ENCODE data around the gene BASP1.

Gene BASP1

DNA sequence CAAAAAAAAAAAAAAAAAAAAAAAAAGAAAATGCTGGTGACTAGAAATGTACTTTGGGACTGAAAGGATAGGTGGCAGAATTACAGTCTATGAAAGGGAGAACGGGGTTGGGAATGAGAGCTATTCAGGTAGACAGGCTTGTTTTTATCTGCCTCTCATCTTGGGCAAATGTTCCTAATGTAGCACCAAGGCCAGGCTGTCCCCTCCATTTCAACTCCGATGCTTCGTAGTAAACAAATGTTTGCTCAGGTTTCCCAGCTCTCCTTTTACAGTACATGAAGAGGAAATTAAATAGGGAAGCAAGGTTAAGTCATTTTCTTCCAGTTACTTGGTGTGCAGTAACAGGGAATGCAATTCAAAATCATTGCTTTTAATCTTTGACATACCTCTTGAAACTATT lies 4.4 kb upstream of the BASP1 start:
- Histone ChIP-seq H3K27ac (replicated peaks; ENCODE audit: low read length) (no peak overlapping the region), H3K4me3 (ENCODE audit: low read length in 2 of 2) (no peak overlapping the region), H3K23ac (ENCODE audit: low read depth, low read length, poor library complexity) (no peak overlapping the region), H4K91ac (ENCODE audit: low read depth, low read length, poor library complexity) (no peak overlapping the region), H2BK5ac (ENCODE audit: low read length) (no peak overlapping the region), H3K14ac (ENCODE audit: low read length) (no peak overlapping the region), H4K8ac (ENCODE audit: low read depth, low read length) (no peak overlapping the region), H2AK5ac (ENCODE audit: low read depth, low read length) (no peak overlapping the region), H3K9me3 (replicated peaks in 1 of 2; ENCODE audit: control insufficient read depth in 2 of 2, insufficient read depth in 1 of 2, low read depth in 1 of 2, low read length in 2 of 2) (peaks cover 0 to 2% of the 10 kb centered on the region in 2 donors), H2BK12ac (ENCODE audit: low read length) (no peak overlapping the region), H2BK15ac (ENCODE audit: low read length) (no peak overlapping the region), H2BK120ac (ENCODE audit: low read depth, low read length) (no peak overlapping the region), H3K4ac (ENCODE audit: low read length) (no peak overlapping the region), H2AFZ (ENCODE audit: low read length) (no peak overlapping the region), H3K4me1 (ENCODE audit: control insufficient read depth in 2 of 2, insufficient read depth in 1 of 2, low read depth in 1 of 2, low read length in 2 of 2) (peaks cover 2 to 7% of the 10 kb centered on the region in 2 donors), H3K27me3 (ENCODE audit: control insufficient read depth in 3 of 3, insufficient read depth in 3 of 3, low read depth in 1 of 3, low read length in 3 of 3) (no peaks in the 10 kb centered on the region), H3K9ac (ENCODE audit: low read depth, low read length, poor library complexity) (no peak overlapping the region), H3K18ac (ENCODE audit: low read length) (no peak overlapping the region), H3K4me2 (ENCODE audit: insufficient read depth, low read length, poor library complexity, severe bottlenecking) (no peak overlapping the region), H3K36me3 (replicated peaks in 1 of 2; ENCODE audit: control insufficient read depth in 2 of 2, insufficient read depth in 2 of 2, low read length in 2 of 2) (no peaks in the 10 kb centered on the region), H3K79me1 (ENCODE audit: low read depth, low read length) (no peaks in the 10 kb centered on the region)
- no CpG with 5 or more reads among the region's 3 CpGs for WGBS, 2 donors (ENCODE audit: extremely low coverage in 2 of 2, insufficient read length in 2 of 2, insufficient replicate concordance in 1 of 2)
- no peak for DNase-seq (ENCODE audit: low spot score)

DNA sequence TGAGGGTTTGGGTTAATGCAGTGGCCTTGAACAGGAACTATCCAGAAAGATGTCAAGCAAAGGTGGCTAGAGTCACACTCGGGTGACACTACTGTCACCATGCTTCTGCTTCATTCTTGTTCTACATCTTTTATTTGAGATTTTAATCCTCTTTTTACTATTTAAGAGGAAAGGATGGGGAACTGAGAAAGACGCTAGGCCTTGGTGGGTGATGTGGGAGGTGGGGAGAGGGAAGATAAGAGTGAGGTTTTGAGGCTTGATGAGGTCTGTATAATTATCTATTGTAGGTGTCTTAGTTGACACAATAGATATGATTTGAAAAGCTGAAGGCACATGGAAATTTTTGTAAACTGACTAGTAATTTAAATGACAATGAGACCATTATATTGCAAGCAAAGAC lies 3.5 kb upstream of the BASP1 start:
- no CpG with 5 or more reads among the region's 2 CpGs for WGBS, 2 donors (ENCODE audit: extremely low coverage in 2 of 2, insufficient read length in 2 of 2, insufficient replicate concordance in 1 of 2)
- no peak overlapping the region for H3K27ac ChIP-seq (replicated peaks; ENCODE audit: low read length)

DNA sequence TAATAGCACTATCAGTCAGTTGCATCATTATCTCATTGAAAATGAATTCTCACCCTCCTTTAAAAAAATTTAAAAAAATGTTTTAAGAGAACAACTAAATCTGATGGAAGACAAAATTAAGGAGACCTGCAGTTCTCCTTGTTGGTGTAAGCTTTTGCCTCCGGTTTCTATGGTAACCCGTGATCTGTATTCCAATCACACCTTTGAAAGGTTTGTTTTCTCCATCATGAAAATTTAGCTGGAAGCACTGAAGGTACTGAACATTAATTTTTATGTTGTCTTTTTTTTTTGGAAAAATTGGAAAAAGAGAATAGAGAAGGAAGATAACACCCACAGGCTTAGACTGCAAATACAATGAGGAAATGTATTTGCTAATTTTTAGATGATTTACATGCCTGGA lies 2.5 kb upstream of the BASP1 start:
- Histone ChIP-seq H2AK5ac (ENCODE audit: low read depth, low read length) (no peak overlapping the region), H2BK12ac (ENCODE audit: low read length) (no peak overlapping the region), H3K4me3 (ENCODE audit: low read length in 2 of 2) (no peak overlapping the region), H3K79me1 (ENCODE audit: low read depth, low read length) (no peaks in the 10 kb centered on the region), H3K36me3 (replicated peaks in 1 of 2; ENCODE audit: control insufficient read depth in 2 of 2, insufficient read depth in 2 of 2, low read length in 2 of 2) (peaks cover 0 to 3% of the 10 kb centered on the region in 2 donors), H2AFZ (ENCODE audit: low read length) (no peak overlapping the region), H2BK120ac (ENCODE audit: low read depth, low read length) (no peak overlapping the region), H3K4me1 (ENCODE audit: control insufficient read depth in 2 of 2, insufficient read depth in 1 of 2, low read depth in 1 of 2, low read length in 2 of 2) (peaks cover 1 to 2% of the 10 kb centered on the region in 2 donors), H4K8ac (ENCODE audit: low read depth, low read length) (no peak overlapping the region), H3K4ac (ENCODE audit: low read length) (no peak overlapping the region), H2BK5ac (ENCODE audit: low read length) (no peak overlapping the region), H3K4me2 (ENCODE audit: insufficient read depth, low read length, poor library complexity, severe bottlenecking) (no peak overlapping the region), H3K27ac (replicated peaks; ENCODE audit: low read length) (no peak overlapping the region), H3K9ac (ENCODE audit: low read depth, low read length, poor library complexity) (no peak overlapping the region), H3K27me3 (ENCODE audit: control insufficient read depth in 3 of 3, insufficient read depth in 3 of 3, low read depth in 1 of 3, low read length in 3 of 3) (no peaks in the 10 kb centered on the region), H3K23ac (ENCODE audit: low read depth, low read length, poor library complexity) (no peak overlapping the region), H3K14ac (ENCODE audit: low read length) (no peak overlapping the region), H3K9me3 (replicated peaks in 1 of 2; ENCODE audit: control insufficient read depth in 2 of 2, insufficient read depth in 1 of 2, low read depth in 1 of 2, low read length in 2 of 2) (peaks cover 0 to 2% of the 10 kb centered on the region in 2 donors), H3K18ac (ENCODE audit: low read length) (no peak overlapping the region), H4K91ac (ENCODE audit: low read depth, low read length, poor library complexity) (no peak overlapping the region), H2BK15ac (ENCODE audit: low read length) (no peak overlapping the region)
- no CpG with 5 or more reads among the region's 2 CpGs for WGBS, 2 donors (ENCODE audit: extremely low coverage in 2 of 2, insufficient read length in 2 of 2, insufficient replicate concordance in 1 of 2)
- no peak for DNase-seq (ENCODE audit: low spot score)

More for the DNA sequence above, 3.5 kb upstream of the BASP1 start:
- no peak overlapping the region for H2BK15ac ChIP-seq (ENCODE audit: low read length)
- H3K4ac ChIP-seq (ENCODE audit: low read length) = no peak overlapping the region
- H3K4me2 ChIP-seq (ENCODE audit: insufficient read depth, low read length, poor library complexity, severe bottlenecking) = no peak overlapping the region
- no peak overlapping the region for H4K8ac ChIP-seq (ENCODE audit: low read depth, low read length)
- no peak overlapping the region for H2BK120ac ChIP-seq (ENCODE audit: low read depth, low read length)
- no peaks in the 10 kb centered on the region for H3K36me3 ChIP-seq (replicated peaks in 1 of 2; ENCODE audit: control insufficient read depth in 2 of 2, insufficient read depth in 2 of 2, low read length in 2 of 2)
- H3K23ac ChIP-seq (ENCODE audit: low read depth, low read length, poor library complexity) = no peak overlapping the region
- no peak overlapping the region for H2AFZ ChIP-seq (ENCODE audit: low read length)
- H3K27me3 ChIP-seq (ENCODE audit: control insufficient read depth in 3 of 3, insufficient read depth in 3 of 3, low read depth in 1 of 3, low read length in 3 of 3) = no peaks in the 10 kb centered on the region
- H3K14ac ChIP-seq (ENCODE audit: low read length) = no peak overlapping the region
- no peak overlapping the region for H2BK12ac ChIP-seq (ENCODE audit: low read length)
- H2AK5ac ChIP-seq (ENCODE audit: low read depth, low read length) = no peak overlapping the region
- H3K9ac ChIP-seq (ENCODE audit: low read depth, low read length, poor library complexity) = no peak overlapping the region
- no peak overlapping the region for H3K18ac ChIP-seq (ENCODE audit: low read length)
- peaks cover 0 to 2% of the 10 kb centered on the region in 2 donors for H3K9me3 ChIP-seq (replicated peaks in 1 of 2; ENCODE audit: control insufficient read depth in 2 of 2, insufficient read depth in 1 of 2, low read depth in 1 of 2, low read length in 2 of 2)
- H3K4me3 ChIP-seq (ENCODE audit: low read length in 2 of 2) = no peak overlapping the region
- no peak overlapping the region for H2BK5ac ChIP-seq (ENCODE audit: low read length)
- H4K91ac ChIP-seq (ENCODE audit: low read depth, low read length, poor library complexity) = no peak overlapping the region
- H3K79me1 ChIP-seq (ENCODE audit: low read depth, low read length) = no peaks in the 10 kb centered on the region
- peaks cover 2 to 3% of the 10 kb centered on the region in 2 donors for H3K4me1 ChIP-seq (ENCODE audit: control insufficient read depth in 2 of 2, insufficient read depth in 1 of 2, low read depth in 1 of 2, low read length in 2 of 2)
- DNase-seq (ENCODE audit: low spot score) = no peak

DNA sequence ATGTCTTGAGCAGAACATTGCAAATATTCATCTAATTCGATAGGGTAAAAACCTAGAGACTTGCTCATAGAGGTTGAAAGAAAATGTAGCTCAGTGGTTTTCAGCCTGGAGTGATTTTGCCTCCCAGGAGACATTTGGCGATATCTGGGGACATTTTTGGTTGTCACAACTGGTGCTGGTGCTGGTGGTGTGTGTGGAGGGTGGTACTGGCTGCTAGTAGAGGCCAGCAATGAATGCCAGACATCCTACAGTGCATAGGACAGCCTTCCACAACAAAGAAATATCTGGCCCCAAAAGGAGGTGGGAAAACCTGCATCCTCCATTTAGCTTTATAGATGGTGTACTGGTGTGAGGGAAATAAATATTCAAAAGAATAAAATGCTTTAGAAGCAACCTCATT lies 2.1 kb upstream of the BASP1 start:
- no peak overlapping the region for H2BK12ac ChIP-seq (ENCODE audit: low read length)
- H4K8ac ChIP-seq (ENCODE audit: low read depth, low read length) = no peak overlapping the region
- peaks cover 1 to 2% of the 10 kb centered on the region in 2 donors for H3K4me1 ChIP-seq (ENCODE audit: control insufficient read depth in 2 of 2, insufficient read depth in 1 of 2, low read depth in 1 of 2, low read length in 2 of 2)
- no peak overlapping the region for H3K4me2 ChIP-seq (ENCODE audit: insufficient read depth, low read length, poor library complexity, severe bottlenecking)
- H3K14ac ChIP-seq (ENCODE audit: low read length) = no peak overlapping the region
- no peak overlapping the region for H3K4ac ChIP-seq (ENCODE audit: low read length)
- H2AK5ac ChIP-seq (ENCODE audit: low read depth, low read length) = no peak overlapping the region
- no CpG with 5 or more reads among the region's 2 CpGs for WGBS, 2 donors (ENCODE audit: extremely low coverage in 2 of 2, insufficient read length in 2 of 2, insufficient replicate concordance in 1 of 2)
- no peak overlapping the region for H4K91ac ChIP-seq (ENCODE audit: low read depth, low read length, poor library complexity)
- no peak overlapping the region for H2BK120ac ChIP-seq (ENCODE audit: low read depth, low read length)
- H3K27ac ChIP-seq (replicated peaks; ENCODE audit: low read length) = no peak overlapping the region
- H3K79me1 ChIP-seq (ENCODE audit: low read depth, low read length) = no peaks in the 10 kb centered on the region
- no peak overlapping the region for H3K9ac ChIP-seq (ENCODE audit: low read depth, low read length, poor library complexity)
- peaks cover 0 to 2% of the 10 kb centered on the region in 2 donors for H3K9me3 ChIP-seq (replicated peaks in 1 of 2; ENCODE audit: control insufficient read depth in 2 of 2, insufficient read depth in 1 of 2, low read depth in 1 of 2, low read length in 2 of 2)
- H2AFZ ChIP-seq (ENCODE audit: low read length) = no peak overlapping the region
- H3K27me3 ChIP-seq (ENCODE audit: control insufficient read depth in 3 of 3, insufficient read depth in 3 of 3, low read depth in 1 of 3, low read length in 3 of 3) = no peaks in the 10 kb centered on the region
- no peak overlapping the region for H3K4me3 ChIP-seq (ENCODE audit: low read length in 2 of 2)
- DNase-seq (ENCODE audit: low spot score) = no peak
- no peak overlapping the region for H3K18ac ChIP-seq (ENCODE audit: low read length)
- no peak overlapping the region for H2BK15ac ChIP-seq (ENCODE audit: low read length)
- H2BK5ac ChIP-seq (ENCODE audit: low read length) = no peak overlapping the region
- no peak overlapping the region for H3K23ac ChIP-seq (ENCODE audit: low read depth, low read length, poor library complexity)
- H3K36me3 ChIP-seq (replicated peaks in 1 of 2; ENCODE audit: control insufficient read depth in 2 of 2, insufficient read depth in 2 of 2, low read length in 2 of 2) = peaks cover 0 to 7% of the 10 kb centered on the region in 2 donors

Data from neuronal stem cell (in vitro differentiated cells).